ENCODE results near the gene FGF1. TPM values are rescaled to one million over a fixed set of nuclear protein-coding genes. Genes with fewer than 3 reads are reported as not detected.

FGF1 gene
- polyA plus RNA-seq, 3 donors: not detected

- Histone ChIP-seq H3K36me3 (replicated peaks in 1 of 2; ENCODE audit: control insufficient read depth in 1 of 2, insufficient read depth in 2 of 2, low read length in 2 of 2) (no peaks in the 10 kb centered on the region), H3K4me1 (ENCODE audit: control insufficient read depth in 1 of 2, insufficient read depth in 2 of 2, low read length in 2 of 2) (no peaks in the 10 kb centered on the region), H3K4me3 (replicated peaks in 1 of 3; ENCODE audit: low read depth in 2 of 3, low read length in 3 of 3) (no peak overlapping the region), H3K9me3 (replicated peaks in 1 of 2; ENCODE audit: control insufficient read depth in 1 of 2, insufficient read depth in 1 of 2, low read length in 2 of 2) (peaks cover 0 to 6% of the 10 kb centered on the region in 2 donors), H4K20me1 (ENCODE audit: insufficient read depth, low read length) (no peaks in the 10 kb centered on the region), H3K79me2 (ENCODE audit: insufficient read depth, low read length) (no peaks in the 10 kb centered on the region), H3K9ac (ENCODE audit: insufficient read depth, low read length, poor library complexity, severe bottlenecking) (no peak overlapping the region), H2AFZ (ENCODE audit: insufficient read depth, low read depth, low read length, poor library complexity, severe bottlenecking) (no peak overlapping the region), H3K4me2 (replicated peaks; ENCODE audit: extremely low read depth, low read length, poor library complexity, severe bottlenecking) (no peak overlapping the region), H3K27ac (ENCODE audit: low read depth in 1 of 2, low read length in 2 of 2) (no peak overlapping the region), H3K27me3 (ENCODE audit: control insufficient read depth in 2 of 2, insufficient read depth in 2 of 2, low read length in 2 of 2) (peaks cover 49 to 57% of the 10 kb centered on the region in 2 donors)
- Mint-ChIP-seq H3K36me3 (no peaks in the 10 kb centered on the region), H3K27me3 (ENCODE audit: low read depth in 3 of 3) (peaks cover 49 to 61% (median 52%) of the 10 kb centered on the region in 3 donors), H3K27ac (no peak overlapping the region), H3K4me1 (no peaks in the 10 kb centered on the region), H3K9me3 (peaks cover 0 to 6% (median 0%) of the 10 kb centered on the region in 7 donors), H3K4me3 (peak overlapping the region in 1 of 2 donors; percentile 70)
- TF ChIP-seq CTCF (IDR thresholded peaks at IDR 0.05): no peak
- intact Hi-C loops (cut with micrococcal nuclease): no loop called here
- DNase-seq: no peak
- WGBS (ENCODE audit: insufficient coverage): 12% methylated on average over 19 of the region's 31 CpGs
These were observed 134.4 kb downstream of the FGF1 start for GRCh38 chr5:142551338-142552067.

GRCh38 chr5:142550471-142550870 is 135.4 kb downstream of the FGF1 start:
- Mint-ChIP-seq H3K27ac (no peak overlapping the region), H3K4me1 (no peaks in the 10 kb centered on the region), H3K9me3 (peaks cover 0 to 6% (median 0%) of the 10 kb centered on the region in 7 donors), H3K27me3 (ENCODE audit: low read depth in 3 of 3) (peaks cover 46 to 57% (median 52%) of the 10 kb centered on the region in 3 donors), H3K36me3 (no peaks in the 10 kb centered on the region), H3K4me3 (peak overlapping the region in 1 of 2 donors; percentile 70)
- Histone ChIP-seq H3K9me3 (replicated peaks in 1 of 2; ENCODE audit: control insufficient read depth in 1 of 2, insufficient read depth in 1 of 2, low read length in 2 of 2) (peaks cover 0 to 6% of the 10 kb centered on the region in 2 donors), H2AFZ (ENCODE audit: insufficient read depth, low read depth, low read length, poor library complexity, severe bottlenecking) (no peak overlapping the region), H3K36me3 (replicated peaks in 1 of 2; ENCODE audit: control insufficient read depth in 1 of 2, insufficient read depth in 2 of 2, low read length in 2 of 2) (no peaks in the 10 kb centered on the region), H3K27me3 (ENCODE audit: control insufficient read depth in 2 of 2, insufficient read depth in 2 of 2, low read length in 2 of 2) (peaks cover 49 to 57% of the 10 kb centered on the region in 2 donors), H3K9ac (ENCODE audit: insufficient read depth, low read length, poor library complexity, severe bottlenecking) (no peak overlapping the region), H3K4me2 (replicated peaks; ENCODE audit: extremely low read depth, low read length, poor library complexity, severe bottlenecking) (no peak overlapping the region), H3K27ac (ENCODE audit: low read depth in 1 of 2, low read length in 2 of 2) (no peak overlapping the region), H3K4me1 (ENCODE audit: control insufficient read depth in 1 of 2, insufficient read depth in 2 of 2, low read length in 2 of 2) (no peaks in the 10 kb centered on the region), H3K79me2 (ENCODE audit: insufficient read depth, low read length) (no peaks in the 10 kb centered on the region), H3K4me3 (replicated peaks in 1 of 3; ENCODE audit: low read depth in 2 of 3, low read length in 3 of 3) (no peak overlapping the region), H4K20me1 (ENCODE audit: insufficient read depth, low read length) (no peaks in the 10 kb centered on the region)
- intact Hi-C loops (cut with micrococcal nuclease): no loop called here
- 93% methylated on average over 2 of the region's 2 CpGs for WGBS (ENCODE audit: insufficient coverage)
- no peak for DNase-seq
- TF ChIP-seq CTCF (IDR thresholded peaks at IDR 0.05): no peak

Data from CD14-positive monocyte (primary cell).